Fibroblast of lung (primary cell): ENCODE data around the gene C1QTNF1. TPM values are rescaled to one million over a fixed set of nuclear protein-coding genes. Genes with fewer than 3 reads are reported as not detected.

Experiments
- DNase-seq, 2 donors: peaks; one replicate each; pipeline versions ENCODE4 v3.0.0 to v3.0.0-alpha.2; 2010; ENCODE audit warnings: low read depth in 2 of 2
- H2AFZ ChIP-seq: 2 replicates; pipeline ENCODE4 v1.5.1; 2012; ENCODE audit warnings: low read length, control low read depth, inconsistent platforms
- H3K27ac ChIP-seq: 2 replicates; pipeline ENCODE4 v1.5.1; 2011; ENCODE audit warnings: low read length, control low read depth; ENCODE audit not compliant: insufficient read depth
- H3K27me3 ChIP-seq: 2 replicates; pipeline ENCODE4 v1.5.1; 2011; ENCODE audit warnings: mild to moderate bottlenecking, low read length; ENCODE audit not compliant: control insufficient read depth, insufficient read depth
- H3K36me3 ChIP-seq: 2 replicates; pipeline ENCODE4 v1.5.1; 2011; ENCODE audit warnings: low read length; ENCODE audit not compliant: control insufficient read depth, insufficient read depth
- H3K4me1 ChIP-seq: 2 replicates; pipeline ENCODE4 v1.5.1; 2011; ENCODE audit warnings: low read length; ENCODE audit not compliant: control insufficient read depth, insufficient read depth; ENCODE audit errors: extremely low read depth
- H3K4me2 ChIP-seq: 2 replicates; pipeline ENCODE4 v1.5.1; 2011; ENCODE audit warnings: low read length, control low read depth; ENCODE audit not compliant: insufficient read depth; ENCODE audit errors: extremely low read depth
- H3K4me3 ChIP-seq, 4 experiments: fragments of 200-600 bp in 1 of 4; sonication (generic) in 1 of 4; replicated peaks in 1 of 4; 2 replicates each; pipeline ENCODE4 v1.5.1; 2011 to 2016; ENCODE audit warnings: low read length in 4 of 4, low read depth in 3 of 4, mild to moderate bottlenecking in 3 of 4, control low read depth in 2 of 4, inconsistent platforms in 1 of 4, mixed read lengths in 1 of 4; ENCODE audit not compliant: insufficient read depth in 1 of 4; ENCODE audit errors: control extremely low read depth in 1 of 4
- H3K79me2 ChIP-seq: 2 replicates; pipeline ENCODE4 v1.5.1; 2012; ENCODE audit warnings: mild to moderate bottlenecking, low read length, inconsistent platforms; ENCODE audit not compliant: control insufficient read depth, insufficient read depth
- H3K9ac ChIP-seq: 2 replicates; pipeline ENCODE4 v1.5.1; 2011; ENCODE audit warnings: mild to moderate bottlenecking, low read length, control low read depth; ENCODE audit not compliant: insufficient read depth
- H3K9me3 ChIP-seq: 2 replicates; pipeline ENCODE4 v1.5.1; 2012; ENCODE audit warnings: low read depth, low read length; ENCODE audit not compliant: control insufficient read depth, insufficient read depth
- H4K20me1 ChIP-seq: 2 replicates; pipeline ENCODE4 v1.5.1; 2011; ENCODE audit warnings: low read length; ENCODE audit not compliant: control insufficient read depth, insufficient read depth; ENCODE audit errors: extremely low read depth
- EZH2 ChIP-seq: IDR thresholded peaks from 2 replicates; pipeline ENCODE4 v1.5.1; 2012; ENCODE audit warnings: low read length, control low read depth, mild to moderate bottlenecking; ENCODE audit errors: missing control alignments
- polyA plus RNA-seq, 2 donors: library from polyadenylated mRNA; depleted of rRNA in 1 of 2; stranded (reverse) in 1 of 2; unstranded in 1 of 2; fragments of >200 nt; gene quantifications; 2 replicates each; pipeline ENCODE4 v1.2.1, GENCODE V29; 2011 to 2012; ENCODE audit warnings: missing spikeins in 1 of 2
- total RNA-seq: library from RNA; depleted of rRNA; stranded (reverse); fragments of >200 nt; gene quantifications from 2 replicates; pipeline ENCODE4 v1.2.1, GENCODE V29; 2014
- TF ChIP-seq, protein P1 (sequence below), 2 donors: IDR thresholded peaks in 1 of 2; conservative IDR thresholded peaks in 1 of 2; 1 replicate in 1 of 2; 2 replicates in 1 of 2; pipeline ENCODE4 v1.5.1; 2011 to 2012; ENCODE audit warnings: low read length in 2 of 2, control low read depth in 1 of 2, inconsistent platforms in 1 of 2, low read depth in 1 of 2, mild to moderate bottlenecking in 1 of 2

C1QTNF1 gene
- total and polyA plus RNA-seq, 2 donors (not counting 1 experiment from before 2014, with no cell fraction given) = 15.0 to 45.2 TPM

DNA sequence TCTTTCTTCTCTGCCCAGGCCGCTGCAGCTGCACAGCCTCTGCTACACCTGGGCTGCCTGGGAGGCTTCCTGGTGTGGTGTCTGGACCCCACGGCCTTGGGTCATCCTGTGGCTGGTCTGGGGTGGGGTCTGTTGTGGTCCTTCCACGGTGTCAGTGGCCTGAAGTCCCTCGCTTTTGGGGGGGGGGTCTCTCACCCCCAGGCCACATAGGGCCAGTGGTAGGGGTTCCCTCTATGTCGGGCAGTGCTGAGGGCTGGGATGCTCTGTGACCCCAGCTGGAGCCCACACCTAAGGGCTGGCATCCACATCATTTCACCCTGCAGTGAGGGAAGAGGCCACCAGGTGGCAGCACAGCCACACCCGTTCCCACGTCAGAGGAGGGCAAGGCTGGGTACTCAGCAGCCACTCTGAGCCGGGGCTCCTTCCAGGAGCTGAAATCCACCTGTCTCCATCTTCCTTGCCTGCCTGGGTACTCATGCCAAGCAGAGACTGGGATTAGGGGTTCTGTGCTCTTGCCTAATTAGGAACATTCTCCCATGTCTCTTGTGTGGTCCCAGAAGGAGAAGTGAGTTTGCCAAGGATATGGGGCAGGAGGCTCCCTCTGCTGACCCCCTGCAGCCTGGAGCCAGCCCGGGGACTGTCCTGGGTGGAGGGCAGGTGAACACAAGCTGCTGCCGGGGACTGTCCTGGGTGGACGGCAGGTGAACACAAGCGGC, 63.6 kb downstream of the C1QTNF1 start:
- Histone ChIP-seq H3K79me2 (no peaks in the 10 kb centered on the region), H3K4me3 (no peak overlapping the region), H3K9me3 (no peaks in the 10 kb centered on the region), H3K9ac (no peak overlapping the region), H3K36me3 (no peaks in the 10 kb centered on the region), H3K4me1 (no peaks in the 10 kb centered on the region), H2AFZ (no peak overlapping the region), H3K27ac (no peak overlapping the region), H4K20me1 (no peaks in the 10 kb centered on the region), H3K27me3 (no peaks in the 10 kb centered on the region), H3K4me2 (no peak overlapping the region)
- peak; percentile 9 to 39 for DNase-seq
- TF ChIP-seq, protein P1, sequence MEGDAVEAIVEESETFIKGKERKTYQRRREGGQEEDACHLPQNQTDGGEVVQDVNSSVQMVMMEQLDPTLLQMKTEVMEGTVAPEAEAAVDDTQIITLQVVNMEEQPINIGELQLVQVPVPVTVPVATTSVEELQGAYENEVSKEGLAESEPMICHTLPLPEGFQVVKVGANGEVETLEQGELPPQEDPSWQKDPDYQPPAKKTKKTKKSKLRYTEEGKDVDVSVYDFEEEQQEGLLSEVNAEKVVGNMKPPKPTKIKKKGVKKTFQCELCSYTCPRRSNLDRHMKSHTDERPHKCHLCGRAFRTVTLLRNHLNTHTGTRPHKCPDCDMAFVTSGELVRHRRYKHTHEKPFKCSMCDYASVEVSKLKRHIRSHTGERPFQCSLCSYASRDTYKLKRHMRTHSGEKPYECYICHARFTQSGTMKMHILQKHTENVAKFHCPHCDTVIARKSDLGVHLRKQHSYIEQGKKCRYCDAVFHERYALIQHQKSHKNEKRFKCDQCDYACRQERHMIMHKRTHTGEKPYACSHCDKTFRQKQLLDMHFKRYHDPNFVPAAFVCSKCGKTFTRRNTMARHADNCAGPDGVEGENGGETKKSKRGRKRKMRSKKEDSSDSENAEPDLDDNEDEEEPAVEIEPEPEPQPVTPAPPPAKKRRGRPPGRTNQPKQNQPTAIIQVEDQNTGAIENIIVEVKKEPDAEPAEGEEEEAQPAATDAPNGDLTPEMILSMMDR (conservative IDR thresholded peaks at IDR 0.05 in 1 of 2, IDR thresholded peaks at IDR 0.05 in 1 of 2; ENCODE audit: low read depth in 1 of 2, low read length in 2 of 2) = peak; percentile 71 to 90
- no peak for TF ChIP-seq EZH2

DNA sequence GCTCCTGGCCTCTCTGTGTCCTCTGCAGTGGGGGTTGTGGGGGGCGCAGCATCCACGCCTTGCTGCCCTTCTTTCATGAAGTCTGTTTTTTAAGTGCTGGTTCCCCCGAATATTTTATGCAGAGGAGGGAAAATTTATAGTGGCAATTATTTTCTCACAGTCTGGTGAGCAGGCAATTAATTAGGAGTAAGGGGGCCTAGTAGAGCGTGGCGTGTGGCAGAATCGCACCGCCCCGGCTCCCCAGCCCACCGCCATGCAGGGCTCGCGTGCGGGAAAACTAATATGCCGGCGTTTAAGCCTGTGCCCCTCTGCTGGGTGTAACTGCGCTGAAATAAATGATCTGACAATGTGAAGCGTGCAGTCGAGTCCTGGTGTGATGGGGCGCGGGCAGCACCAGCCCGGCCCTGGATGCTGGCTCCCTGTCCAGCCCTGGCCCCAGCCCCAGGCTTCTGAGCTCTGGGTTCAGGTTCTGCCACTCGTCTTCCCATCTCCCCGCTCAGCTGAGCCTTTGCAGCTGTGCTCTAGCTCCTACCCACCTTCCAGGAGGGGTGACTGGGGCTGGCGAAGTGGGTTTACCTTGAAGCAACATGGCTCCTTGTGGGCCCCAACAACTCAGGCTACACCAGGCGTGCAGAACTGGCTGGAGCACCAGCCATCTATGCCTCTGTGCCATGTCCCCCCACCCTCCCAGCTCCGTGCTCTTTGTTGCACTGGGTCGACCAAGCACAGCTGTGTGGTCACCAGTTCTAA, 64.5 kb downstream of the C1QTNF1 start:
- H3K4me3 ChIP-seq = no peak overlapping the region
- H3K79me2 ChIP-seq = no peaks in the 10 kb centered on the region
- no peak for DNase-seq
- H3K27ac ChIP-seq = no peak overlapping the region
- no peaks in the 10 kb centered on the region for H3K9me3 ChIP-seq
- no peak overlapping the region for H3K9ac ChIP-seq
- H3K36me3 ChIP-seq = no peaks in the 10 kb centered on the region
- no peaks in the 10 kb centered on the region for H3K4me1 ChIP-seq
- H3K27me3 ChIP-seq = no peaks in the 10 kb centered on the region
- no peak overlapping the region for H2AFZ ChIP-seq
- TF ChIP-seq, protein P1 (conservative IDR thresholded peaks at IDR 0.05 in 1 of 2, IDR thresholded peaks at IDR 0.05 in 1 of 2; ENCODE audit: low read depth in 1 of 2, low read length in 2 of 2) = no peak
- TF ChIP-seq EZH2 = no peak
- H3K4me2 ChIP-seq = no peak overlapping the region
- H4K20me1 ChIP-seq = no peaks in the 10 kb centered on the region

DNA sequence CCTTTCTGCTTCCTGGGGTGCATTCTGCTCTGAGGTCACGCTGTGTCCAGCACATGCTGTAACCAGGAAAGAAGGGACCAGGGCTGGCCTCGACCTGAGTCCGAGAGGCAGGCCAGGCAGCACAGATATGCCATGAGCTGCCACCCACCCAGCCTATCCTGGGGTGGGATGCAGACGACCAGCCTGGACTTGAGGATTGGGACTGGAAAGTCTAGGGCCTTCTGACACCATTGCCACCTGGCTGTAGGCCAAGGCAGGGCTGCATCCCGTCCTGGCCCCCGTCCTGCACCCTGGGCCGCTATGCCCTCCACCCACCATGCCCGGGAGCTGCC, 65.0 kb downstream of the C1QTNF1 start:
- H3K36me3 ChIP-seq = no peaks in the 10 kb centered on the region
- H3K9me3 ChIP-seq = no peaks in the 10 kb centered on the region
- no peak overlapping the region for H3K9ac ChIP-seq
- H2AFZ ChIP-seq = no peak overlapping the region
- H3K4me1 ChIP-seq = no peaks in the 10 kb centered on the region
- no peak overlapping the region for H3K4me3 ChIP-seq
- no peaks in the 10 kb centered on the region for H3K27me3 ChIP-seq
- no peak for DNase-seq
- H4K20me1 ChIP-seq = no peaks in the 10 kb centered on the region
- no peaks in the 10 kb centered on the region for H3K79me2 ChIP-seq
- no peak for TF ChIP-seq EZH2
- TF ChIP-seq, protein P1 (conservative IDR thresholded peaks at IDR 0.05 in 1 of 2, IDR thresholded peaks at IDR 0.05 in 1 of 2; ENCODE audit: low read depth in 1 of 2, low read length in 2 of 2) = no peak
- H3K27ac ChIP-seq = no peak overlapping the region
- no peak overlapping the region for H3K4me2 ChIP-seq
